Measurements from ENCODE around the gene GOLPH3L.
"Not testable (repeated sequence)": the region's sequence is repeated elsewhere in the genome, so short reads cannot be mapped to it uniquely, and the experiment has no call there.

The GOLPH3L gene

GRCh38 chr1:150612014-150612345 is 85.0 kb downstream of the GOLPH3L start:
- Histone ChIP-seq H3K9me3 (replicated peaks in 1 of 11) (no peaks in the 10 kb centered on the region), H3K27me3 (no peaks in the 10 kb centered on the region), H3K36me3 (peaks cover under 1 to 50% (median 34%) of the 10 kb centered on the region in 11 experiments; a peak in 20 of 22 replicates), H4K20me1 (no peaks in the 10 kb centered on the region), H3K4me2 (peak overlapping the region; percentile 26 to 96 (median 90)), H3K4me1 (peaks cover 43 to 97% (median 80%) of the 10 kb centered on the region in 10 experiments), H3K4me3 (peak overlapping the region in 7 of 10 experiments; percentile 2 to 44 (median 18); a peak in 8 of 20 replicates), H3K27ac (peak overlapping the region; percentile 87 to 100 (median 97)), H3K9ac (peak overlapping the region; percentile 78 to 97 (median 85))
- TF ChIP-seq Cebpa-rat (IDR thresholded peaks at IDR 0.05), result no peak

GRCh38 chr1:150610576-150610975 is 86.4 kb downstream of the GOLPH3L start:
- no peaks in the 10 kb centered on the region for H3K9me3 ChIP-seq (replicated peaks in 1 of 11)
- H3K4me1 ChIP-seq, result peaks cover 43 to 97% (median 81%) of the 10 kb centered on the region in 10 experiments
- peak overlapping the region in 10 of 11 experiments; percentile 80 to 96 (median 90); a peak in 19 of 22 replicates for H3K4me2 ChIP-seq
- H3K9ac ChIP-seq, result peak overlapping the region; percentile 78 to 96 (median 85)
- no peaks in the 10 kb centered on the region for H4K20me1 ChIP-seq
- no peak for TF ChIP-seq Cebpa-rat (IDR thresholded peaks at IDR 0.05)
- no peaks in the 10 kb centered on the region for H3K27me3 ChIP-seq
- H3K4me3 ChIP-seq, result peak overlapping the region in 2 of 10 experiments; percentile 20 to 40; a peak in 2 of 20 replicates
- peak overlapping the region; percentile 87 to 100 (median 97) for H3K27ac ChIP-seq
- H3K36me3 ChIP-seq, result peaks cover 0 to 37% (median 20%) of the 10 kb centered on the region in 11 experiments; a peak in 16 of 22 replicates

- Histone ChIP-seq H3K4me1 (peaks cover 37 to 97% (median 81%) of the 10 kb centered on the region in 10 experiments), H3K27me3 (no peaks in the 10 kb centered on the region), H3K36me3 (peaks cover 0 to 29% (median 14%) of the 10 kb centered on the region in 11 experiments; a peak in 11 of 22 replicates), H3K9me3 (replicated peaks in 1 of 11) (no peaks in the 10 kb centered on the region), H3K4me2 (peak overlapping the region in 8 of 11 experiments; percentile 85 to 96 (median 92); a peak in 15 of 22 replicates), H4K20me1 (no peaks in the 10 kb centered on the region), H3K27ac (peak overlapping the region; percentile 87 to 100 (median 97)), H3K4me3 (peak overlapping the region in 2 of 10 experiments; percentile 11 to 12; a peak in 1 of 20 replicates), H3K9ac (peak overlapping the region in 9 of 11 experiments; percentile 37 to 96 (median 85); a peak in 15 of 22 replicates)
- TF ChIP-seq Cebpa-rat (IDR thresholded peaks at IDR 0.05), result no peak
Measured at GRCh38 chr1:150609732-150610131, 87.2 kb downstream of the GOLPH3L start.

- no peaks in the 10 kb centered on the region for H4K20me1 ChIP-seq
- H3K27ac ChIP-seq, result peak overlapping the region in 10 of 11 experiments; percentile 20 to 97 (median 70); a peak in 19 of 22 replicates
- no peak for TF ChIP-seq Cebpa-rat (IDR thresholded peaks at IDR 0.05)
- peak overlapping the region in 5 of 11 experiments; percentile 2 to 79 (median 60); a peak in 7 of 22 replicates for H3K4me2 ChIP-seq
- peaks cover 6 to 85% (median 59%) of the 10 kb centered on the region in 10 experiments; a peak in 19 of 20 replicates for H3K4me1 ChIP-seq
- H3K9me3 ChIP-seq (replicated peaks in 1 of 11), result no peaks in the 10 kb centered on the region
- H3K27me3 ChIP-seq, result no peaks in the 10 kb centered on the region
- no peak overlapping the region for H3K9ac ChIP-seq
- H3K4me3 ChIP-seq, result no peak overlapping the region
- H3K36me3 ChIP-seq, result peaks cover 0 to 34% (median 21%) of the 10 kb centered on the region in 11 experiments; a peak in 11 of 22 replicates
Measured at GRCh38 chr1:150606463-150607142, 90.4 kb downstream of the GOLPH3L start.

GRCh38 chr1:150605451-150605731 is 91.6 kb downstream of the GOLPH3L start:
- Histone ChIP-seq H3K9ac (peak overlapping the region in 6 of 11 experiments; percentile 51 to 62 (median 61); a peak in 8 of 22 replicates), H3K4me1 (peaks cover 0 to 74% (median 47%) of the 10 kb centered on the region in 10 experiments; a peak in 17 of 20 replicates), H3K27ac (peak overlapping the region; percentile 49 to 96 (median 74)), H3K36me3 (peaks cover 4 to 40% (median 21%) of the 10 kb centered on the region in 11 experiments; a peak in 20 of 22 replicates), H3K4me2 (peak overlapping the region in 7 of 11 experiments; percentile 54 to 79 (median 65); a peak in 14 of 22 replicates)
- not testable (repeated sequence) for H3K27me3 ChIP-seq; H3K4me3 ChIP-seq; H4K20me1 ChIP-seq; H3K9me3 ChIP-seq (replicated peaks in 1 of 11)

GRCh38 chr1:150604226-150604588 is 92.7 kb downstream of the GOLPH3L start:
- H3K9me3 ChIP-seq (replicated peaks in 1 of 11), result no peaks in the 10 kb centered on the region
- no peak overlapping the region for H3K4me3 ChIP-seq
- no peak for TF ChIP-seq Cebpa-rat (IDR thresholded peaks at IDR 0.05)
- H3K4me1 ChIP-seq, result peaks cover 0 to 62% (median 35%) of the 10 kb centered on the region in 10 experiments; a peak in 17 of 20 replicates
- peaks cover 8 to 36% (median 21%) of the 10 kb centered on the region in 11 experiments; a peak in 18 of 22 replicates for H3K36me3 ChIP-seq
- H3K4me2 ChIP-seq, result peak overlapping the region in 10 of 11 experiments; percentile 11 to 79 (median 62); a peak in 18 of 22 replicates
- H3K27ac ChIP-seq, result peak overlapping the region; percentile 49 to 96 (median 74)
- peak overlapping the region in 7 of 11 experiments; percentile 25 to 65 (median 61); a peak in 14 of 22 replicates for H3K9ac ChIP-seq
- no peaks in the 10 kb centered on the region for H3K27me3 ChIP-seq
- H4K20me1 ChIP-seq, result no peaks in the 10 kb centered on the region

GRCh38 chr1:150603711-150604110 is 93.2 kb downstream of the GOLPH3L start:
- no peak for TF ChIP-seq Cebpa-rat (IDR thresholded peaks at IDR 0.05)
- no peaks in the 10 kb centered on the region for H3K27me3 ChIP-seq
- no peak overlapping the region for H3K4me3 ChIP-seq
- H3K27ac ChIP-seq, result peak overlapping the region in 10 of 11 experiments; percentile 29 to 96 (median 76); a peak in 15 of 22 replicates
- H3K4me1 ChIP-seq, result peaks cover 0 to 57% (median 31%) of the 10 kb centered on the region in 10 experiments; a peak in 17 of 20 replicates
- H3K36me3 ChIP-seq, result peaks cover 8 to 32% (median 18%) of the 10 kb centered on the region in 11 experiments; a peak in 18 of 22 replicates
- no peaks in the 10 kb centered on the region for H4K20me1 ChIP-seq
- H3K9ac ChIP-seq, result peak overlapping the region in 2 of 11 experiments; percentile 61 to 65; a peak in 1 of 22 replicates
- no peaks in the 10 kb centered on the region for H3K9me3 ChIP-seq (replicated peaks in 1 of 11)
- peak overlapping the region in 4 of 11 experiments; percentile 60 to 79 (median 68); a peak in 6 of 22 replicates for H3K4me2 ChIP-seq

- not testable (repeated sequence) for H3K4me3 ChIP-seq; H4K20me1 ChIP-seq; H3K9ac ChIP-seq; H3K9me3 ChIP-seq (replicated peaks in 1 of 11); H3K27me3 ChIP-seq; H3K27ac ChIP-seq; H3K4me2 ChIP-seq
- Histone ChIP-seq H3K36me3 (peaks cover 4 to 20% (median 12%) of the 10 kb centered on the region in 11 experiments; a peak in 18 of 22 replicates), H3K4me1 (peaks cover 0 to 44% (median 25%) of the 10 kb centered on the region in 10 experiments; a peak in 17 of 20 replicates)
Measured at GRCh38 chr1:150602372-150602771, 94.6 kb downstream of the GOLPH3L start.

GRCh38 chr1:150601540-150601939 is 95.4 kb downstream of the GOLPH3L start:
- TF ChIP-seq Cebpa-rat (IDR thresholded peaks at IDR 0.05), result no peak
- H3K36me3 ChIP-seq, result peaks cover 4 to 20% (median 11%) of the 10 kb centered on the region in 11 experiments; a peak in 17 of 22 replicates
- no peak overlapping the region; a peak in 1 of 22 replicates for H3K27ac ChIP-seq
- H3K4me2 ChIP-seq, result no peak overlapping the region
- H3K9ac ChIP-seq, result no peak overlapping the region
- H3K9me3 ChIP-seq (replicated peaks in 1 of 11), result no peaks in the 10 kb centered on the region
- no peaks in the 10 kb centered on the region for H3K27me3 ChIP-seq
- H3K4me1 ChIP-seq, result peaks cover 0 to 36% (median 23%) of the 10 kb centered on the region in 10 experiments; a peak in 17 of 20 replicates
- no peak overlapping the region for H3K4me3 ChIP-seq
- no peaks in the 10 kb centered on the region for H4K20me1 ChIP-seq

GRCh38 chr1:150598346-150598745 is 98.6 kb downstream of the GOLPH3L start:
- H3K4me3 ChIP-seq; H3K27me3 ChIP-seq; H3K9me3 ChIP-seq (replicated peaks in 1 of 11); H3K4me2 ChIP-seq; H4K20me1 ChIP-seq; H3K9ac ChIP-seq; H3K27ac ChIP-seq; H3K4me1 ChIP-seq: not testable (repeated sequence)
- H3K36me3 ChIP-seq, result peaks cover 4 to 17% (median 11%) of the 10 kb centered on the region in 11 experiments; a peak in 17 of 22 replicates

Data from BLaER1 treated with 17β-estradiol and CSF1 and Interleukin-3, amounts not matched to agents 10 nM and 100 nM (cell line).